ENCODE results near the gene SLC26A6.
A peak's percentile ranks its signal among the peaks of the same experiment; 100 is the strongest.

The SLC26A6 gene

DNA sequence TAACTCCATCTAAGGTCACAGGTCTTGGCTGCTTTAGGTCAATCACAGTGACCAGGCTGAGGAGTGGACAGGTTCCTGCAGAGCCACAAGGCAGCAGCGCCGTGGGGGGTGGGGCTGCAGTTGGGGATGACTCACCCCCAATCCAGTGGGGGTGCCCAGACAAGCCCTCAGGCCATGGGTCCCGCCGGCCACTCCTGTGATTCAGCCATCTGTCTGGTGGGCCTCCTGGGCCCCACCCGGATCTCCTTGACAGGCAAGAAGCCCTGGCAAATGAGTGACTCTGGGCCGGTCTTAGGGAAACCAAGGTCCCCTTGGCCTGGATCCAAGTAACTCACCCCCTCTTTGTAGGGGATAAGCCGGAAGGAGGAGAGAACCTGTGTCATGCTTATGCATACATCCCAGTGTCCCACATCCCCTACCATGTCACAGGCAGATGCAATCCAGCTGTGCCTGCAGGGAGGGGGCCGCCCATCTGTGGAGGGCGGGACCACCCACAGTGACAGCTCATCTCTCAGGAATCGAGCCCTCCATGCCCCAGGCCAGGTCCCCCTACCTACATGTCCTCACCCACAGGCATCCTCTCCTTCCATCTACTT, 39.6 kb downstream of the SLC26A6 start:
- Histone ChIP-seq H3K9ac (ENCODE audit: low read depth, low read length) (no peak overlapping the region), H3K27ac (ENCODE audit: low read length) (no peak overlapping the region)

DNA sequence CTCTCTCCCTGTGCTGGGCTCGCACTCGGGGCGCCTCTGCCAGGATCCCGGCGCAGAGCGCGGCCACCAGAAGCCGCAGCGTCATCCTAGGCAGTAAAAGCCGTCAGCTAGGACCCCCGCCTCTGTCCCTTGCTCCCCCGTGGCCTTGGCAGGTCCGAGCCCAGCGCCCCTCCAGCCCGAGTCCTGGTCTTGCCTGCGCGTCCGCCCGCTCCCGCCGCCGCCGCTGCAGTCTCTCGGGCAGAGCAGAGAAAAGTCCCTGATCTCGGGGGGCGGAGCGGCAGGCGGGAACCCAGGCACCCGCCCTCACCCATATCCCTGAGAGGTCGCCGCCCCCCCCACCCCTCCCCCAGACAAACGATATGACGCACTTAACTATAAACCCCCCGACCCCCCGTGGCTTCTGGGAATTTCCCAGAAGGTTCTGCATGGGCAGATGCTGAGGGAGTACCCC, 40.2 kb downstream of the SLC26A6 start, which contains the start of gene COL7A1:
TSS of gene COL7A1 (minus strand) at position 255 of the 451 bp plus-strand sequence. CDS start at position 85, 170 bp downstream.
- Histone ChIP-seq H3K9ac (ENCODE audit: low read depth, low read length) (peak within 1 kb of the TSS; percentile 56), H3K4me1 (ENCODE audit: insufficient read depth, low read length) (no peaks in the 10 kb centered on the region; the same call in none of the 2 replicates), H3K36me3 (ENCODE audit: insufficient read depth, low read depth, low read length) (peaks cover 30% of the 10 kb centered on the region), H3K9me3 (ENCODE audit: insufficient read depth, low read depth, low read length) (no peaks in the 10 kb centered on the region), H3K27ac (ENCODE audit: low read length) (no peak within 1 kb of the TSS), H3K4me3 (ENCODE audit: low read length) (peak within 1 kb of the TSS; percentile 62), H3K27me3 (ENCODE audit: insufficient read depth, low read length) (peaks cover 22% of the 10 kb centered on the region)

More for the DNA sequence above, 39.6 kb downstream of the SLC26A6 start:
- H3K9me3 ChIP-seq (ENCODE audit: insufficient read depth, low read depth, low read length): no peaks in the 10 kb centered on the region
- H3K27me3 ChIP-seq (ENCODE audit: insufficient read depth, low read length): peaks cover 22% of the 10 kb centered on the region
- H3K4me3 ChIP-seq (ENCODE audit: low read length): peak overlapping the region; percentile 62; the same call in 1 of the 2 replicates
- H3K4me1 ChIP-seq (ENCODE audit: insufficient read depth, low read length): no peaks in the 10 kb centered on the region; the same call in none of the 2 replicates
- peaks cover 35% of the 10 kb centered on the region for H3K36me3 ChIP-seq (ENCODE audit: insufficient read depth, low read depth, low read length)

DNA sequence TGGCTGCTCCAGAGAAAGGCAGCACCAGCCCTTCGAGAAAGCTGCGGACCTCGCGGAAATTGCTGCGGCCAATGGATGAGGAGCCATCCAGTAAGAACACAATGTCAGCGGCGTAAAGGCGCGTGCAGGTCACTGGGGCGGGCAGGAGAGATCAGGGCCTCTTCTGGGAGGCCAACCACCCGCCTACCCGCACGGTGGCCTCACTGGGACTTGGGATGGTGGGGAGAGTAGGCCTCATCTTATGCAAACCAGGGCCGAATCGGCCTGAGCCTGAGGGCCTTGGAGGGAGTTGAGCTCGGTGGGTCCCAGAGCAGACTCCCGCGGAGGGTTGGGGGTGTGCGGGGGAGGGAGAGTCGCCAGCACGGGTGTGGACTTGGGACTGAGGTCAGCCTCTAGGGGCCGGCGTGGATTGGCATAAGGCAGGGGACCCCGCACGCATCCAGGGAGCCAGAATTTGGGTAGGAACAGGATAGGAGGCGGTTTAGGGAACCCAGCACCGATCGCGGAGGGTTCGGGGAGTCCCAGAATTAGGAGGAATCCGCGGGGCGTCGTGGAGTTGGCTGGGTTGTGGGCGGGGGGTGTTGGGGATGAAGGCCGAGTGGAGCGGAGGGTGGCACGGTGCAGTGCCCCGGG, 40.7 kb downstream of the SLC26A6 start:
- H3K9ac ChIP-seq (ENCODE audit: low read depth, low read length): peak overlapping the region; percentile 56
- no peaks in the 10 kb centered on the region; the same call in none of the 2 replicates for H3K4me1 ChIP-seq (ENCODE audit: insufficient read depth, low read length)
- peaks cover 22% of the 10 kb centered on the region for H3K27me3 ChIP-seq (ENCODE audit: insufficient read depth, low read length)
- no peak overlapping the region for H3K27ac ChIP-seq (ENCODE audit: low read length)
- no peaks in the 10 kb centered on the region for H3K9me3 ChIP-seq (ENCODE audit: insufficient read depth, low read depth, low read length)
- peak overlapping the region; percentile 62 for H3K4me3 ChIP-seq (ENCODE audit: low read length)
- peaks cover 24% of the 10 kb centered on the region for H3K36me3 ChIP-seq (ENCODE audit: insufficient read depth, low read depth, low read length)

DNA sequence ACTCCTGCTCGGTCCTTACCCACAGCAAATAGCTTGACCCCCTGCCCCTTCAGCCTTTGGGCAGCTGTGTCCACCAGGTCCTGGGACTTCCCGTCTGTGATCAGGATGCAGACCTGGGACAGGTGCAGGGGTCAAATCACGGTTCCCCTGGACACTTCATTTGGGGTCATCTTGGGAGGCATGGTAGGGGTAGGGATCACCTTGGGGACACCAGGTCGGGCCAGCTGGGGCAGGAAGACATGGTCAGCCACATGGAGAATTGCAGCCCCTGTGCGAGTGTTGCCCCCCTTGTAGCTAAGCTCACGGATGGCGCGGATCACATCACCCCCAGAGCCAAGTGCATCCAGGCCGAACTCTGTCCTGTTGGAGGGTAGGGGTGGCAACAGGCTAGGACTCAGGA, 41.9 kb downstream of the SLC26A6 start:
- Histone ChIP-seq H3K9ac (ENCODE audit: low read depth, low read length) (no peak overlapping the region), H3K27me3 (ENCODE audit: insufficient read depth, low read length) (peaks cover 22% of the 10 kb centered on the region), H3K9me3 (ENCODE audit: insufficient read depth, low read depth, low read length) (no peaks in the 10 kb centered on the region), H3K4me1 (ENCODE audit: insufficient read depth, low read length) (no peaks in the 10 kb centered on the region; the same call in none of the 2 replicates), H3K36me3 (ENCODE audit: insufficient read depth, low read depth, low read length) (peaks cover 12% of the 10 kb centered on the region), H3K4me3 (ENCODE audit: low read length) (no peak overlapping the region), H3K27ac (ENCODE audit: low read length) (no peak overlapping the region)

DNA sequence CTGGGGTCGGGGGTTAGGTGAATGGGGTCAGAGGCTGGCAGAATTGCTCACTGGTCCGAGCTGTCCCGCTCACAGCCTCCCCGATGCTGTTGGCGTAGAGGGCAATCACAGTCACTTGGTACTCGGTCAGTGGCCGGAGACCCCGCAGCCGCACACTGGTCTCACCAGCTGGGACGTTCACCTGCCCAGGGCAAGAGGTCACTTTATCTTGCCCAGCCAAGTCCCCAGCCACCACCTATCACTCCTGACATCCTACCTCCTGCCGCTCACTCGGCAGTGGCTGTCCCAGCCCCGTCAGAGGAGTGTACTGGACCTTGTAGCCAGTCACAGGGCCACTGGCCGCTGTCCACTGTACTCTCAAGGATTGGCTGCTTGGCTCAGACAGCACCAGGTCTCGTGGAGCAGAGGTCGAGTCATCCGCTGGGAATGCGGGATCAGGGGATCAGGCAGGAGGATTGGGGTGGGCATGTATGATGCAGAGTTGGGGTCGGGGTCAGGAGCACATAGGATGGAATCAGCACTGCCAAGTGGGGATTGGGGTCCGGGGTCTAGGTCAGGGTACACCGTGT, 42.7 kb downstream of the SLC26A6 start:
- Histone ChIP-seq H3K36me3 (ENCODE audit: insufficient read depth, low read depth, low read length) (peaks cover 5% of the 10 kb centered on the region), H3K4me1 (ENCODE audit: insufficient read depth, low read length) (no peaks in the 10 kb centered on the region; the same call in 1 of the 2 replicates)

DNA sequence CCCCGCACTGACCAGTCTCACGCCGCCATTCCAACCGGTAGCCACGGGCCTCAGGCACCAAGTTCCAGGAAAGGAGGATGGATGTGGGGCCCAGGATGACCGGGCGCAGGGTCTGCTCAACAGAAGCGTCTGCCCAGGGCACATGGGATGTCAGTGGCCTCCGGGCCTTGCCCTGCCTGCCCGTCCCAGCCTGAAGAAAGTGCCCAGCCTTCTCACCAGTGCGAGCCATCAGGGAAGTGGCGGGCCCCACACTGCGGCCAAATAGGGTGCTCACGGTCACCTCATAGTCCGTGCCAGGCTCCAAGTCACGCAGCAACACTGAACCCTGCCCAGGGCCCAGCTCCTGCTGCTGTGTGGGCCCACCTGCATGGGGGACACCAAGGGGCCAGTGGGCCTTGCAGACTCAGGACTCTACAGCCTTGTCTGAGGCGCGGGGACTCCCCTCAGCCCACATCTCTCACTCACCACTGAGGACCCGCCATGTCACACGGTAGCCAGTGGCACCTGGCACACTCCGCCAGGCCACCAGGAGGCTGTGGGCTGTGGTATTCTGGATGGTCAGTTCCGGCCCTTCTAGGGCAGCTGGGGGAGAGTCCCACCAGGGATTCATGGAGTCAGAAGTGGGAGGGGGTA, 43.3 kb downstream of the SLC26A6 start:
- no peaks in the 10 kb centered on the region; the same call in 1 of the 2 replicates for H3K4me1 ChIP-seq (ENCODE audit: insufficient read depth, low read length)
- no peak overlapping the region for H3K9ac ChIP-seq (ENCODE audit: low read depth, low read length)
- H3K27ac ChIP-seq (ENCODE audit: low read length): no peak overlapping the region
- no peaks in the 10 kb centered on the region for H3K9me3 ChIP-seq (ENCODE audit: insufficient read depth, low read depth, low read length)
- no peak overlapping the region for H3K4me3 ChIP-seq (ENCODE audit: low read length)
- no peaks in the 10 kb centered on the region; the same call in 1 of the 2 replicates for H3K36me3 ChIP-seq (ENCODE audit: insufficient read depth, low read depth, low read length)
- H3K27me3 ChIP-seq (ENCODE audit: insufficient read depth, low read length): peaks cover 22% of the 10 kb centered on the region

More for the DNA sequence above, 42.7 kb downstream of the SLC26A6 start:
- Histone ChIP-seq H3K4me3 (ENCODE audit: low read length) (no peak overlapping the region), H3K9ac (ENCODE audit: low read depth, low read length) (no peak overlapping the region; the same call in 1 of the 2 replicates), H3K9me3 (ENCODE audit: insufficient read depth, low read depth, low read length) (no peaks in the 10 kb centered on the region), H3K27me3 (ENCODE audit: insufficient read depth, low read length) (peaks cover 22% of the 10 kb centered on the region), H3K27ac (ENCODE audit: low read length) (no peak overlapping the region)

DNA sequence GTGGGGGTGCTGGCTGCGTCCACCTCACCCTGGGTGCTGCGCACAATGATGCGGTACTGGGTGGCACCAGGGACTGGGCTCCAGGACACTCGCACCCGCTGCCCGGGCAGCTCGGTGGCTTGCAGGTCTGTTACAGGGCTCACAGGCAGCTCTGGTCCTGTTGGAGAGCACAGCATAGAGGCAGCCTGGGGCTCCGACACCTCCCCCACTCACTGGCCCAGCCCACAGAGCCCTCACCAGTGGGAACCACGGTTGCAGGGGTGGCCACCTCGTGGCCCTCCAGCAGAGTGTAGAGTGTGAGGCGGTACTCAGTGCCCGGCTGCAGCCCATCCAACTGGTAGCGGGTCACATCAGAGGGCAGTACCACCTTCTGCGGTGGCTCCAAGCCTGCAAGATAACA, 43.8 kb downstream of the SLC26A6 start:
- no peaks in the 10 kb centered on the region; the same call in 1 of the 2 replicates for H3K4me1 ChIP-seq (ENCODE audit: insufficient read depth, low read length)
- no peaks in the 10 kb centered on the region for H3K9me3 ChIP-seq (ENCODE audit: insufficient read depth, low read depth, low read length)
- peaks cover 22% of the 10 kb centered on the region for H3K27me3 ChIP-seq (ENCODE audit: insufficient read depth, low read length)
- no peak overlapping the region for H3K4me3 ChIP-seq (ENCODE audit: low read length)
- H3K36me3 ChIP-seq (ENCODE audit: insufficient read depth, low read depth, low read length): no peaks in the 10 kb centered on the region; the same call in 1 of the 2 replicates
- no peak overlapping the region for H3K27ac ChIP-seq (ENCODE audit: low read length)
- no peak overlapping the region for H3K9ac ChIP-seq (ENCODE audit: low read depth, low read length)

DNA sequence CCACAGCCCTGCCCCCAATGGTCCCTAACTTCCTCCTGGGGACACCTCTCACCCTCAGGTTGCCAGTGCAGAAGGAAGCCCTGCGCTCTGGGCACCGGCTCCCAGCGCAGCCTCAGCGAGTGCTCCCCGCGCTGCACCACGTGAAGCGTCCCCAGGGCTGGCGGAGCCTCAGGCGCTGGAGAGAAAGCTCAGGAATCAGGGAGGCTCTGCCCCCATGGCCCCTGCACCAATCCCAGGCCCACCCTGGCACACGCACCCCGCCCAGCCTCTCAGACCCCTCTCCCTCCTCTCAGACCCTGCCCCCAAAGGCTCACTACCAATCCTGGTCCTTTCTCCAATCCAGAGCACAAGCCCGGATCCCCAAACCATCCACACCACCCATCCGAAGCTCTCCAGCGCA, 47.0 kb downstream of the SLC26A6 start:
- no peaks in the 10 kb centered on the region for H3K4me1 ChIP-seq (ENCODE audit: insufficient read depth, low read length)
- H3K27ac ChIP-seq (ENCODE audit: low read length): no peak overlapping the region
- no peaks in the 10 kb centered on the region for H3K9me3 ChIP-seq (ENCODE audit: insufficient read depth, low read depth, low read length)
- H3K27me3 ChIP-seq (ENCODE audit: insufficient read depth, low read length): no peaks in the 10 kb centered on the region
- H3K36me3 ChIP-seq (ENCODE audit: insufficient read depth, low read depth, low read length): no peaks in the 10 kb centered on the region; the same call in 1 of the 2 replicates
- H3K4me3 ChIP-seq (ENCODE audit: low read length): peak overlapping the region; percentile 29; the same call in 1 of the 2 replicates
- H3K9ac ChIP-seq (ENCODE audit: low read depth, low read length): no peak overlapping the region

DNA sequence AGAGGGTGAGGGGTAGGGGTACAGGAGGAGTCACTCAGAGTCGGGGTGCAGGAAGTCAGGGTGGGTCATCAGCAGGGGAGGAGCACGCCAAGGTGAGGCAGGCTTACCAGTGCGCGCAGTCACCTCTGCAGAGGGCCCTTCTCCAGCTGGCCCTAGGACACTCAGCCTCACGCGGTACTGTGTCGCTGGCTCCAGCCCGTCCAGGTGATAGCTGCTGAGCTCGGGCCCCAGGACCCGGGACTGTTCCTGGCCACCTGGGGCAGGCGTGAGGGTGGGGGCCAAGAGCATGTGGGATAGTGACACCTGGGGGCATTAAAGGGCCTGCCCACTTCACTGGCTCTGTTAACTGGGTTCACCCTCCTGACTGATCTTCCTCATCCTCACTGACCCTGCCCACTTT, 47.6 kb downstream of the SLC26A6 start:
- no peaks in the 10 kb centered on the region; the same call in 1 of the 2 replicates for H3K36me3 ChIP-seq (ENCODE audit: insufficient read depth, low read depth, low read length)
- no peaks in the 10 kb centered on the region for H3K4me1 ChIP-seq (ENCODE audit: insufficient read depth, low read length)
- H3K9ac ChIP-seq (ENCODE audit: low read depth, low read length): no peak overlapping the region
- no peaks in the 10 kb centered on the region for H3K27me3 ChIP-seq (ENCODE audit: insufficient read depth, low read length)
- H3K4me3 ChIP-seq (ENCODE audit: low read length): no peak overlapping the region
- no peaks in the 10 kb centered on the region for H3K9me3 ChIP-seq (ENCODE audit: insufficient read depth, low read depth, low read length)
- H3K27ac ChIP-seq (ENCODE audit: low read length): no peak overlapping the region

DNA sequence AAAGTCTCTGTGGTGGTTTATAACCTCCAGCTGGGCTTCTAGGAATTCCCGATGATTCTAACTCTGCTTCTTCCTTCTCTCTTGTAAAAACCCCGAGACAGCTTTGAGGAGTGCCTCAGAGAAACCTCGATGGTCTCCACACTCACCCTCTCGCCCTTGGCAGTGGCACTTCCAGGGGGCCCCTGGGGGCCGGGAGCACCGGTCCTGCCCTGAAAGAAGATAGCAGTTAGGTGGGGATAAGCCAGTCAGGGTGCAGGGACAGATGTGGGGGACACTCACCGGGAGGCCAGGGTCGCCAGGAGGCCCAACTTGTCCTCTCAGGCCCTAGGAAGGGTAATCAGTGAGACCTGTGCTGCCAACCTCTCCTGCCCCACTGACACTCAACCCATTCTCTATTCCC, 49.9 kb downstream of the SLC26A6 start:
- Histone ChIP-seq H3K4me3 (ENCODE audit: low read length) (no peak overlapping the region), H3K27me3 (ENCODE audit: insufficient read depth, low read length) (no peaks in the 10 kb centered on the region), H3K9ac (ENCODE audit: low read depth, low read length) (no peak overlapping the region), H3K27ac (ENCODE audit: low read length) (no peak overlapping the region), H3K9me3 (ENCODE audit: insufficient read depth, low read depth, low read length) (no peaks in the 10 kb centered on the region), H3K4me1 (ENCODE audit: insufficient read depth, low read length) (no peaks in the 10 kb centered on the region), H3K36me3 (ENCODE audit: insufficient read depth, low read depth, low read length) (no peaks in the 10 kb centered on the region; the same call in 1 of the 2 replicates)

DNA sequence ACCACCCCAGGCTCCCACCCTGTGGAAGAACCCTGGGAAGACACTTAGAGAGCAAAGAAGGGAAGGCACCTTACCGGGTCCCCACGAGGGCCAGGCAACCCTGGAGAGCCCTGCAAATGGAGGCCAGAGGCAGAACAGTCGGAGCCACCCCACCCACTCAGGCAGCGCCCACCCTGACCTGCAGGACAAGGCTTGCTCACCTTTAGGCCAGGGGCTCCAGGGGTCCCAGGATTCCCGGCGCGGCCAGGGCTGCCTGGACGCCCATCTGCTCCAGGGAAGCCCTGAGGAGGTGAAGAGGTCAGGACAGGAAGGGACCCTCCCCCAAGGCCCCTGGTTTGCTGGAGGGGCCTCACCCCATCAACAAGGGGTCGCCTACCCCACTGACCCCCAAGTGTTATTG, 50.4 kb downstream of the SLC26A6 start:
- no peaks in the 10 kb centered on the region for H3K9me3 ChIP-seq (ENCODE audit: insufficient read depth, low read depth, low read length)
- H3K27me3 ChIP-seq (ENCODE audit: insufficient read depth, low read length): no peaks in the 10 kb centered on the region
- no peak overlapping the region for H3K4me3 ChIP-seq (ENCODE audit: low read length)
- no peaks in the 10 kb centered on the region for H3K4me1 ChIP-seq (ENCODE audit: insufficient read depth, low read length)
- H3K9ac ChIP-seq (ENCODE audit: low read depth, low read length): no peak overlapping the region
- H3K27ac ChIP-seq (ENCODE audit: low read length): no peak overlapping the region
- no peaks in the 10 kb centered on the region; the same call in 1 of the 2 replicates for H3K36me3 ChIP-seq (ENCODE audit: insufficient read depth, low read depth, low read length)
